Epithelial cell of proximal tubule (primary cell): ENCODE measurements around the gene GULP1. TPM values are rescaled to one million over a fixed set of nuclear protein-coding genes. Genes with fewer than 3 reads are reported as not detected.
"Not testable (repeated sequence)": the region's sequence is repeated elsewhere in the genome, so short reads cannot be mapped to it uniquely, and the experiment has no call there.

Experiments
- DNase-seq: peaks from one replicate; pipeline ENCODE4 v3.0.0-alpha.2; 2011; ENCODE audit warnings: low read depth
- H3K4me3 ChIP-seq: 2 replicates; pipeline ENCODE4 v1.5.1; 2011; ENCODE audit warnings: low read depth, mild to moderate bottlenecking, low read length
- CTCF ChIP-seq: conservative IDR thresholded peaks from 2 replicates; pipeline ENCODE4 v1.5.1; 2012; ENCODE audit warnings: low read depth, mild to moderate bottlenecking, low read length
- total RNA-seq: library from RNA; depleted of rRNA; stranded (reverse); fragments of >200 nt; gene quantifications from 2 replicates; pipeline ENCODE4 v1.2.3, GENCODE V29; 2015

GULP1 gene
- total RNA-seq, 1 donor from 2014 or later = 66.1 TPM

DNA sequence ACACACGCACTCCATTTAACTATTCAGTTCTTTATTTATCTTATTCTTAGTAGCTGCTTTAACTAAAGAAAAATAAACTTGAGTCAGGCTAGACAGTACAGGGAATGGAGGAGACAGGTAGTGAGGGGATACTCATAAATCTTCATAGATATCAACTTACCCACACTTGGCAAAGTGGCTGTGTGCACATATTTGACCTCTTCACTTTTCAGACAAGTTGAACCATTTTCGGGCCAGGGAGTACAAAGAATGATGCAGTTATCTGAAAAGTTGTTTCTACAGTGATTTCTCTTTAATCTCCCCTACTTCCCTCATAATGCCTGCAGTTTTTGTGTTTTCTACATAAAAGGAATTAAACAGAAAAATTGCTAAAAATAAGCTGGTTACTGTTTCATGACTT lies 307.5 kb downstream of the GULP1 start:
- TF ChIP-seq CTCF = no peak
- no peak overlapping the region for H3K4me3 ChIP-seq
- DNase-seq = no peak

DNA sequence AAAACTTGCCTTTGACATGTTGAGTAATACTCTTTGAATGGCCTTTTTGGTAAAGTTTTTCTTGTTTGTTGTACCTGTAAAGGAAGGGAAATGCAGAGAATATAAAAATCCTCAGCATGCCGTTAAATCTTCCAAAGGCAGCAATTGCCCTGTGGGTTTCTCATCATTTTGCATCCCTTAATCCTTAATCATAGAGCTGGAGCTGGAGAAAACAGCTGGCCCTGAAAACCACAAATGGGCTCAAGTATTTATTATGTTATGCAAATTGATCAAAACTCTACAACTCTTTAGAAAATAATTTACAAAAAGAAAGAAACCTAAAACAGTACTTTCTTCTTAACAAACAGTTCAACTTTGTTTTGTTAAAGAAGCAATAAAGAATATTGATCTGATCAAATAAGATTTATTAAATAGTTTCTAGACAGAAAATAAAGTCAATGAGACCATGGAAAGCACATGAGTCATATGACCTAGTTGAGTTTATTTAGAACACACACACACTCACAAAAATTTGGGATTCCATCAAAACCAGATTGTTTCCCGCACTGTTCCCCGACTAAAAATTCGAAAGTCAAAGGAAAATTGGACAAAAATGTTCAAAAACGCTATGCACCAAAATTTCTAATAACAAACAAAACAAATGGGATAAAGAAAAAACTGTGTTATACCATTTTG lies 309.0 kb downstream of the GULP1 start:
- no peak for TF ChIP-seq CTCF
- no peak for DNase-seq
- H3K4me3 ChIP-seq = no peak overlapping the region

GRCh38 chr2:188601391-188601790 lies 309.7 kb downstream of the GULP1 start:
- TF ChIP-seq CTCF = no peak
- no peak overlapping the region for H3K4me3 ChIP-seq
- DNase-seq = no peak

DNA sequence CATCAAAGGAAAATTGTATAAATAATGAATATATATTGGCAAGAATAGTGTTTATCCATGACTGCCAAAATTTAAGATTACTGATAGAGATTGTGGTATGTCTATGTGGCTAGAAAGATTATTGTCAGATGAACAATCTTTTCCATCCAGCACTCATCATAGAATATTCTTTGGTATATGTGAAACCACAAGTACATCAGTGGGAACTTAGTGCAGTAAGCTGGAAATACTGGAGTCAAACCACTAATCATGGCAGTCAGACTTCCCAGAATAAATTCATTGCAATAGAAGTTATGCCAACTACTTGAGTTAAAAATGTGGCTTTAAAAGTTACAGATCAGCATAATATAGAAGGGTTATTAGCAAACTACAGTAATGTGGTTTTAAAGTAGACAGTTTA lies 310.3 kb downstream of the GULP1 start:
- TF ChIP-seq CTCF = no peak
- H3K4me3 ChIP-seq = no peak overlapping the region
- no peak for DNase-seq

DNA sequence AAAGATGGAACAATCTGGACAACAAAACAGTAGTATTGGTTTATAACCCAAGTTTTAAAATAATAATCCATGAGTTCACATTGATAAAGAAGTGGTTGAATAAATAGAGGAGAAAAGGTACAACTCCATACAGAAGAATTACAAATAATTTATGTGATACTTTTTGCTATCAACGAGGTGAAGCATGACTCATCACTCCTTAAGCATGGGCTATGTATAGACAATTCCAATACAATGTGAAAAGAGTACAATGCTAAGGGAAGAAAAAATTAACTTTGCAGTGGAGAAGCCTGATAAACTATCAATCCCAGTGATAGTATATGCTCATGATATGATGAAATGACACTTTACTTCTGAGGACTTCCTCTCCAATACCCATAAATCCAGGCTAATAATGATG lies 312.9 kb downstream of the GULP1 start:
- no peak for DNase-seq
- no peak overlapping the region for H3K4me3 ChIP-seq
- TF ChIP-seq CTCF = no peak

GRCh38 chr2:188605609-188606584 lies 314.2 kb downstream of the GULP1 start:
- not testable (repeated sequence) for H3K4me3 ChIP-seq, DNase-seq

DNA sequence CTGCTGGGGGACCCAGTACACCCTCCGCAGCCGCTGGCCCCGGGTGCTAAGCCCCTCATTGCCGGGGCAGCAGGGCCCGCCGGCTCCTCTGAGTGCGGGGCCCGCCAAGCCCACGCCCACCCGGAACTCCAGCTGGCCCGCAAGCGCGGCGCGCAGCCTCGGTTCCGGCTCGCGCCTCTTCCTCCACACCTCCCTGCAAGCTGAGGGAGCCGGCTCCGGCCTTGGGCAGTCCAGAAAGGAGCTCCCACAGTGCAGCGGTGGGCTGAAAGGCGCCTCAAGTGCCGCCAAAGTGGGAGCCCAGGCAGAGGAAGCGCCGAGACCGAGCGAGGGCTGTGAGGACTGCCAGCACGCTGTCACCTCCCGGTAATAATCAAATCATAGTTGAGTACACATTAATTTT lies 314.9 kb downstream of the GULP1 start:
- H3K4me3 ChIP-seq, DNase-seq: not testable (repeated sequence)

DNA sequence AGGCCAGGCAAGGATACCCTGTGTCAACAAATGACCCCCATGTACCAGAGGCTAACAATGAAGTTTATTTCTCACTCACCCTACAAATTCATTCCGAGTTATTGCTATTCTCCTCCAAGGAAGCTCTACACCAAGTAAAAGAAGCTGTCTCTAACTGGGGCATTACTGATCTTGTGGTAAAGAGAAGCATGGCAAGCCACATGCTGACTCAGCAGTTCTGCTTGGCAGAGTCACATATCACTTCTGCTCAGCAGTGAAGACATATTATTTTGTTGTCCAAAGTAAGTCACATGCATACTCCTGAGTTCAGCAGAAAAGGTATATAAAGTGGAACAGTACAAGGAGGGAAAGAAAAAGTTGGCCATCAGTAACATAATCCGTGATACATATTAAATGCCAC lies 315.8 kb downstream of the GULP1 start:
- H3K4me3 ChIP-seq = no peak overlapping the region
- DNase-seq = peak; percentile 61
- no peak for TF ChIP-seq CTCF
